ENCODE data around the gene FJX1.

FJX1 gene

DNA sequence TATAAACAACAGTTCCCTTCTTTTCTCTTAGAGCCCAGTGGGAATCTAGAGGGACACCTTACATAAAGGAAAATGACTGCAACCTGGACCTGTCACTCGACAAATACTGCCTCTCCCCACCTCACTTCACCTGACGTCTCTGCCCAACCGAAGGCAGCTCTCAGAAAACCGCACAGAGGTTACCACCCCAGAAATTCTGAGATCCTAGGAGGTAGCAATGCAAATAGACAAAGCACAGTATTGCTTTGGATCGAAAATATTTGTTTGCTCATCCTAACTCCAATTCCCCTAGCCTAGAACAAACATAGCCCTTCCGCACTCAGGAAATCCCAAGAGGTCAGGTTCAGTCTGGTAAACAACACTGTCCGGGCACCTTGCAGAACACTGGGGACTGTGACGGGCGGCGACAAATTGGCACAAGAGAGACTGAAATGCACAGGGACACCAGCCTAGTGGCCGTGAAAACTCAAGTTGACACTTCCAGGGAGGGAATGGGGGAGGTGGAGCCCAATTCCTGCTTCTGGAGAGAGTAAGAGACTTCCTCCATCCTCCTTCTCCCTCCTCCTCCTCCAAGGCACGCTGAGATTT lies 43.9 kb downstream of the FJX1 start:
- no peaks in the 10 kb centered on the region for H3F3A ChIP-seq (ENCODE audit: control insufficient read depth, insufficient read depth)
- TF ChIP-seq CTCF (IDR thresholded peaks at IDR 0.05; ENCODE audit: low read depth, low read length, poor library complexity, severe bottlenecking) (no peak), EZH2phosphoT487 (IDR thresholded peaks at IDR 0.05; ENCODE audit: borderline replicate concordance, low read length) (no peak)
- H3K79me2 ChIP-seq (ENCODE audit: control insufficient read depth, low read length): peaks cover 22% of the 10 kb centered on the region
- peaks cover 14% of the 10 kb centered on the region for H3K27me3 ChIP-seq (ENCODE audit: control insufficient read depth, low read length)
- no peak overlapping the region for H3K27ac ChIP-seq (ENCODE audit: low read depth, low read length)
- H3K4me2 ChIP-seq (ENCODE audit: low read length): peak overlapping the region; percentile 95
- H3K9me2 ChIP-seq (replicated peaks; ENCODE audit: control insufficient read depth, low read length): no peaks in the 10 kb centered on the region
- peak overlapping the region; percentile 89 for H3K4me3 ChIP-seq (ENCODE audit: low read length)
- no peaks in the 10 kb centered on the region for H4K20me1 ChIP-seq (ENCODE audit: control insufficient read depth, insufficient read depth, low read depth, low read length)
- peaks cover 8% of the 10 kb centered on the region; the same call in 1 of the 2 replicates for H3K36me3 ChIP-seq (ENCODE audit: control insufficient read depth, low read length)
- H3K4me1 ChIP-seq (ENCODE audit: control insufficient read depth, low read length): peaks cover 22% of the 10 kb centered on the region
- H3K9me3 ChIP-seq (ENCODE audit: control insufficient read depth, insufficient read depth, low read length): peaks cover 23% of the 10 kb centered on the region

DNA sequence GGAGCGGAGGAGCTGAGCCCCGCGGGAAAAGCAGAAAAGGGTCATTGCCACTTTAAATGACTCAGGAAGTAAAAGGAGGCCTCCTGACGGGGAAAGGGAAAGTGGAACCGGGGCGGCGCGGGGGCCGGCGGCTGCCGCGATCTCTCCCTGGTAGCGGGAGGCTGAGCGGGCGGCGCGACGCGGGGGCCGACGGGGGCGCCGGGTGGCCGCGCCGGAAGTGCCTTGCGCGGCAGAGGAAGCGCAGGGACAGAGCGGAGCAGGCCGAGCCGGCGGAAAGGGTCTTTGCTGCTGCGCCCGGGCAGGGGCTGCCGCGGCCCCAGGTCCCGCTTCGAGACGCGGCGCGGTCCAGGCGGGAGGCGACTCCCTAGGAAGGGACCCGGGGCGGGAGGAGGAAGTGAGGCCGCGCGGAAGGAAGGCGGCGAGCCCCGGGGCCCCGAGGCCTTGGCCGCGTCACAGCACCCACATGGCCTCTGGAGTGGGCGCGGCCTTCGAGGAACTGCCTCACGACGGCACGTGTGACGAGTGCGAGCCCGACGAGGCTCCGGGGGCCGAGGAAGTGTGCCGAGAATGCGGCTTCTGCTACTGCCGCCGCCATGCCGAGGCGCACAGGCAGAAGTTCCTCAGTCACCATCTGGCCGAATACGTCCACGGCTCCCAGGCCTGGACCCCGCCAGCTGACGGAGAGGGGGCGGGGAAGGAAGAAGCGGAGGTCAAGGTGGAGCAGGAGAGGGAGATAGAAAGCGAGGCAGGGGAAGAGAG lies 44.6 kb downstream of the FJX1 start, which contains the start of gene TRIM44:
Gene TRIM44, plus strand, starts transcription at position 127 of the 759 bp plus-strand sequence. Its CDS starts 337 bp downstream, at position 464.
- H3K4me3 ChIP-seq (ENCODE audit: low read length): peak within 1 kb of the TSS; percentile 89
- H3K4me2 ChIP-seq (ENCODE audit: low read length): peak within 1 kb of the TSS; percentile 95
- H4K20me1 ChIP-seq (ENCODE audit: control insufficient read depth, insufficient read depth, low read depth, low read length): no peaks in the 10 kb centered on the region
- no peak within 1 kb of the TSS for H3K27ac ChIP-seq (ENCODE audit: low read depth, low read length)
- H3K27me3 ChIP-seq (ENCODE audit: control insufficient read depth, low read length): peaks cover 14% of the 10 kb centered on the region
- peaks cover 28% of the 10 kb centered on the region for H3K79me2 ChIP-seq (ENCODE audit: control insufficient read depth, low read length)
- no peaks in the 10 kb centered on the region for H3F3A ChIP-seq (ENCODE audit: control insufficient read depth, insufficient read depth)
- peaks cover 23% of the 10 kb centered on the region for H3K9me3 ChIP-seq (ENCODE audit: control insufficient read depth, insufficient read depth, low read length)
- peaks cover 22% of the 10 kb centered on the region for H3K4me1 ChIP-seq (ENCODE audit: control insufficient read depth, low read length)
- peaks cover 8% of the 10 kb centered on the region; the same call in 1 of the 2 replicates for H3K36me3 ChIP-seq (ENCODE audit: control insufficient read depth, low read length)
- TF ChIP-seq EZH2phosphoT487 (IDR thresholded peaks at IDR 0.05; ENCODE audit: borderline replicate concordance, low read length) (no peak), CTCF (IDR thresholded peaks at IDR 0.05; ENCODE audit: low read depth, low read length, poor library complexity, severe bottlenecking) (no peak)
- no peaks in the 10 kb centered on the region for H3K9me2 ChIP-seq (replicated peaks; ENCODE audit: control insufficient read depth, low read length)

- H3K9me3 ChIP-seq (ENCODE audit: control insufficient read depth, insufficient read depth, low read length): peaks cover 23% of the 10 kb centered on the region
- H4K20me1 ChIP-seq (ENCODE audit: control insufficient read depth, insufficient read depth, low read depth, low read length): no peaks in the 10 kb centered on the region
- H3K36me3 ChIP-seq (ENCODE audit: control insufficient read depth, low read length): peaks cover 8% of the 10 kb centered on the region; the same call in 1 of the 2 replicates
- H3K27me3 ChIP-seq (ENCODE audit: control insufficient read depth, low read length): peaks cover 14% of the 10 kb centered on the region
- TF ChIP-seq CTCF (IDR thresholded peaks at IDR 0.05; ENCODE audit: low read depth, low read length, poor library complexity, severe bottlenecking): no peak
- TF ChIP-seq EZH2phosphoT487 (IDR thresholded peaks at IDR 0.05; ENCODE audit: borderline replicate concordance, low read length): no peak
- peaks cover 31% of the 10 kb centered on the region for H3K79me2 ChIP-seq (ENCODE audit: control insufficient read depth, low read length)
- H3K4me2 ChIP-seq (ENCODE audit: low read length): peak overlapping the region; percentile 95
- H3K27ac ChIP-seq (ENCODE audit: low read depth, low read length): no peak overlapping the region
- H3F3A ChIP-seq (ENCODE audit: control insufficient read depth, insufficient read depth): no peaks in the 10 kb centered on the region
- no peaks in the 10 kb centered on the region for H3K9me2 ChIP-seq (replicated peaks; ENCODE audit: control insufficient read depth, low read length)
- H3K4me3 ChIP-seq (ENCODE audit: low read length): peak overlapping the region; percentile 89
- H3K4me1 ChIP-seq (ENCODE audit: control insufficient read depth, low read length): peaks cover 22% of the 10 kb centered on the region
Measured at GRCh38 chr11:35663408-35663702, 45.1 kb downstream of the FJX1 start.

Data from DOHH2 (cell line).